T-helper 9 cell (primary cell): ENCODE data around the gene MTHFD1L.

Source experiments
- DNase-seq: peaks from one replicate; pipeline ENCODE4 v3.0.0-alpha.2; 2020

MTHFD1L gene

GRCh38 chr6:151128763-151129370, 263.4 kb downstream of the MTHFD1L start:
- DNase-seq = no peak

- DNase-seq = no peak
These were observed 264.8 kb downstream of the MTHFD1L start for GRCh38 chr6:151130329-151130728.

DNA sequence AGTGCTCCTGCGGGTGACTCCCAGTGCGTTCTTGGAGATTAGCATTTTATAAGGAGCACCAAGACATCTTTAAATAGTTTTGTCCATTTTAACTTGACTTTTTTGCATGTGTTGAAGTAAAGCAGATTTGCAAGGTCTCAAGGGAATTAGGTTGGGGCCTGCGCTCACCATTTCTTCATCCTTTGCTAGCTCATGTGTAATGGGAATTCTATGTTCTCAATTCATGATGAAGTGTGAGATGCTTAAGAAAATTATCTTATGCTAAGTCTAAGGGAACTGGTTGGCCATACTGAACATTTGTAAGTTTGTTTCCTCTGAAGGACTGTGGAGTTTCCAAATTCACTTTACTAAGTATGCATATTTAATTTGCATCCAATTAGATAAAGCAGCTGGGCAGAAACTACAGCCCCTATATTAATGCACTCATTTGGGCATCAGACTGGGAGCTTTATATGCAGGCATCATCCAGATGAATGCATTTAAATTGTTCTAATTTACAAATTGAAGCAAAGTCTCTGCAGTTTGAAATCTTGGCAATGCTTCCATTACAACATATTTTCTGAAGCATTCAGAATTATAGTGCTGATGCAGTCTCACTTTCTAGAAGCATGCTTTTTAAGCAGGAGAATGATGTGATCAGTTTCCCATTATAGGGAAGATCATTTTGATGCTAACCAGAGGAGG, 266.0 kb downstream of the MTHFD1L start:
- DNase-seq = no peak

- DNase-seq = no peak
These were observed 270.7 kb downstream of the MTHFD1L start for GRCh38 chr6:151136141-151136755.

DNA sequence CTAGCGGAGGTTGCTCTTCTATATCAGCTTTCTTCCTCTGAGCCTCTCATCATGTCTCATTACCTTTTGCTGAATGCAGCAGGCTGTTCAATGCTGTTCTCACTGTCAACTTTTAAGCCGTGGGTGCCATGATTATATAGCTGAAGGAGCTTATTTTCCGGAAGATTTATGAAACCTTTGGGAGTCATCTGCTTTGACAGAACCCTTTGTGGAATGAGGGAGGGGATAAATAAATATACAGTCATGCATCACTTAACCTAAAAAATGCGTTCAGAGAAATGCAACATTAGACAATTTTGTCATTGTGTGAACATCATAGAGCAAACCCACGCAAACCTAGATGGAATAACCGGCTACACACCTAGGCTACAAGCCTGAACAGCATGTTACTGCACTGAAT, 272.0 kb downstream of the MTHFD1L start:
- no peak for DNase-seq

- no peak for DNase-seq
These were observed 274.0 kb downstream of the MTHFD1L start for GRCh38 chr6:151139524-151139923.

DNA sequence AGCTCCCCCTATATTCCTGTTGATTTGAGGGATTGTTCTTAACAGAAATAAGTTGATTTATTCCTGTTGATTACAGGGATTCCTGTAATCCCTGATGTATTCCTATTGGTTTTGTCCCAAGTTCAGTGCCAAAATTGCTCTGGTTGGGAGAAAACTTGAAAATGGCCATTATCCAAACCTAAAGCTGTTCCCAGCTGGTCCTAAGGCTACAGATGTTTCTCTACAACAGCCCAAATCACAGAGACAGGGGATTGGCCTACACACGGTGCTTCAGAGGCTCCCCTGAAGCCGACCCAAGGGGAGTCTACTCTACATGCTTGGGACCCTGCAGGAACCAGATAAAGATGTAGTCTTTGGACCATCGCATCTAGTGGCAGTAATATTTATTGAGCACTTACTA, 275.3 kb downstream of the MTHFD1L start:
- DNase-seq = no peak

GRCh38 chr6:151141685-151142084, 276.2 kb downstream of the MTHFD1L start:
- DNase-seq = no peak

GRCh38 chr6:151142676-151143075, 277.2 kb downstream of the MTHFD1L start:
- no peak for DNase-seq

GRCh38 chr6:151143337-151143736, 277.8 kb downstream of the MTHFD1L start:
- no peak for DNase-seq

GRCh38 chr6:151143806-151144205, 278.3 kb downstream of the MTHFD1L start:
- no peak for DNase-seq

- no peak for DNase-seq
These were observed 281.8 kb downstream of the MTHFD1L start for GRCh38 chr6:151147118-151147832.

- no peak for DNase-seq
These were observed 282.6 kb downstream of the MTHFD1L start for GRCh38 chr6:151148111-151148510.

- DNase-seq = no peak
These were observed 284.3 kb downstream of the MTHFD1L start for GRCh38 chr6:151149793-151150192.
